GF-D8 (cell line): ENCODE data around the gene POTEJ.
"Not testable (repeated sequence)": the region's sequence is repeated elsewhere in the genome, so short reads cannot be mapped to it uniquely, and the experiment has no call there.

Experiments used
- DNase-seq: peaks from one replicate; lab custom pipeline; 2025; lab: John Stamatoyannopoulos, UW

Gene POTEJ

DNA sequence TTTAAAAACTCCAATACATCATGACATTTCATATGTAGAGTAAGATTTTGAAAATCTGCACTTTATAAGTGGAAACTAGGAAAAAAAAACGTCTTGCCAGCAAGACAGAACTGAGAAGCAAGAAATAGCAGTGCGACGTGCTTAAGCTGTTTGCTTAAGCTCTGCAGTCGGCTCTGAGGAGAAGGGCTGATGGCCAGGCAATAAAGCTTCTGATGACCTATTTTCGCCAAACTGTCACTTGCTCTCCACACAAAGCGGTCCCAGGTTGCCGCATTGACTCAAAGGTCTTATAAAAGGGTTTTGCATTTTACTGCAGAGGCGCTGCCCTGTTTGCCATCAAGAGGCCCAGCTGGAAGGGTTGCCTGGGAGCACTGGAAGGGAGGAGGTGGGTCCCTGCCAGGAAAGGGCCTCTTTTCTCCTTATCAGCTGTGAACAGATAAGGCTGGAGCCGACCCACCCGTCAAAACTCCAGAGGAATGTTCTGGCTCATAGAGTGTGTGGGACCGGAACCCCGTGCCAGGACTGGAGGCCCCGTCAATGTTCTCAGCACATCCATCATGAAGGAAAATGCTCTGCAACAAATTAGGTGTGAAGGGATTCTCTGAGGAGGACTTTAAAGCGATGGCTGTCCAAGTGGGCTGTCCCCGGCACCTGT lies 9.5 kb upstream of the POTEJ start:
- not testable (repeated sequence) for DNase-seq

DNA sequence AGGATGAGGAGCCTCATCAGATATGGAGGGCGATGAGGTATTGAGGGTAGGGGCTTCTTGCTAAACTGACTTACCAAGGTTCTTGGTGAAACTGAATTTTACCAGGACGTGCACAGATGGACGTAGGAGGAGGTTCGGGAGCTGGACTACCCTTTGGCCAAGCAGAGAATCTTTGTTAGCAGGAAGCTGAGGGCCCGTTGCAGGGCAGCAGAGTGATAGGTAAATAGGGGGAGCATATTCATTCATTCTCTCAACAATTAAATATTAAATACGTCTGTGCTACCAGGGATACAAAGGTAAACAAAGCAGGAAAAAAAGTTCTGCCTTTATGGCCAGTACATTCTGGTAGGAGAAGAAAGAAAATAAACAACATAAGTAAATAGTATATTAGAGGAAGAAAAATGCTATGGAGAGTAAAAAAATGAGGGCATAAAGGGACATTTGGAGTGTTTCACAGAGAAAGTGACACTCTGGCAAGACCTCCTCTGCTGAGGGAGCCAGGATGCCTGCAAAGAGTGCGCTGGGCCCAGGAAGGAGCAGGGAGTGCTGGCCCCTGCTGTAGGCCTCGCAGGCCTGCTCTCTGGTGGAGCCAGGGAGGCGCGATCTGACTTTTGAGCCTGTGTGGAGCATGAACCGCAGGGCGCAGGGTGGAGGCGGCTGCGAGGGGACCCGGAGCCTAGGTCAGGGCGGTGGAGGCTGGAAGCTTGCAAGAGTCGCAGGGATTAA lies 2.8 kb upstream of the POTEJ start:
- not testable (repeated sequence) for DNase-seq

DNA sequence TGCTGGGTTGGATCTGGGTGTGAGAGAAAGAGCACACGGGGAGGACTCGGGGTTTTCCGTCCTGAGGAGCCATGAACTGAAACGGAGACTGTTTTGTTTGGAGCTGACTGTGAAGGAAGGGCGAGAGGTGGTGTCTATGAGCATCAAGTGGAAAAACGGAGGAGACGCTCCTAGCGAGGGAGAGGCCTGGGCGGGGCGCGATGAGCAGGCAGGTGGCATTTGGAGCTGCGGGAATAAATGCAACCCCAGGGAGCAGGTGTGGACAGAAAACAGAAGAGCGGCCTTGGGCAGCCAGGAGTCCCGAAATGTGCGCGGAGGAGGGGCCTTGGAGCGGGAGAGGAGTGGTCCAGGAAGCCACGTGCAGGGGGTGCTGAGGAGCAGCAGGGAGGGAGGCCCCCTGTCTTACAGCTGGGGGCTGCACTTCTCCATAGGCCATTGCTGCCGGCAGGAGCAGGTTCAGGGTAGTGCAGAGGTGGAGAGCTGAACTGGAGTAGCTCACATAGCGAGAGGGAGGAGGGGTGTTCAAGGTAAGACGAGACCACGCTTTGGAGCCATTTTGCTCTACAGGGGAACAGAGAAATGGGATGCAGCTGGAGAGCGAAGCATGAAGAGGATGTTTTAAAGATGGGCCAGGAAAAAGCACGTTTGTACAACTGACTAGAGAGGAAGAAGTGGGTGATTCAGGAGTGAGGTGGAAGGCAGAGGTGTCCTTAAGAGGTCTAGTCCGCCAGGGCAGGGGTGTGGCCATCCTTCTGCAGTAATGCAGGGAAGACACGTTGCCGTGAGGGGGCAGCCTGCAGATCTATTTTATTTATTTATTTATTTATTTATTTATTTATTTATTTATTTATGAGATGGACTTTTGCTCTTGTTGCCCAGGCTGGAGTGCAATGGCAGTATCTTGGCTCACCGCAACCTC lies 2.0 kb upstream of the POTEJ start:
- DNase-seq = not testable (repeated sequence)

DNA sequence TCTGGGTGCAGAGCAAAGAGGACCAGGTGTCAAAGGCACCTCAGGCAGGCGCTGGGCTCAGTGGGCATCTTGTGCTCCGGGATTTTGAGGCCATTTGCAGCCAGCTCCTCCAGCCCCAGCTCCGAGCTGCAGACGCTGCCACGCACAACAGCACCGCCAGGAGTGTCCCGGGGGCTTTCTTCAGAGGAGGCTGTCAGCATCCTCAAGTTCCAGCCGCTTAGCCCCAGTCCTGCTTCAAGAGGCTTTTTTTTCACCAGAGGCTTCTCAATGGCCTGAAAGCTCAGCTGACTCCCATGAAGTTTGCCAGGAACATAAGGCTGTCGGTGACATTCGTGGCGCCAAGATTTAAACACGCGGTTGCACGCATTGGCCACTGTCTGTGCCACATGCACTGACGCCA lies 754 bp upstream of the POTEJ start:
- not testable (repeated sequence) for DNase-seq

DNA sequence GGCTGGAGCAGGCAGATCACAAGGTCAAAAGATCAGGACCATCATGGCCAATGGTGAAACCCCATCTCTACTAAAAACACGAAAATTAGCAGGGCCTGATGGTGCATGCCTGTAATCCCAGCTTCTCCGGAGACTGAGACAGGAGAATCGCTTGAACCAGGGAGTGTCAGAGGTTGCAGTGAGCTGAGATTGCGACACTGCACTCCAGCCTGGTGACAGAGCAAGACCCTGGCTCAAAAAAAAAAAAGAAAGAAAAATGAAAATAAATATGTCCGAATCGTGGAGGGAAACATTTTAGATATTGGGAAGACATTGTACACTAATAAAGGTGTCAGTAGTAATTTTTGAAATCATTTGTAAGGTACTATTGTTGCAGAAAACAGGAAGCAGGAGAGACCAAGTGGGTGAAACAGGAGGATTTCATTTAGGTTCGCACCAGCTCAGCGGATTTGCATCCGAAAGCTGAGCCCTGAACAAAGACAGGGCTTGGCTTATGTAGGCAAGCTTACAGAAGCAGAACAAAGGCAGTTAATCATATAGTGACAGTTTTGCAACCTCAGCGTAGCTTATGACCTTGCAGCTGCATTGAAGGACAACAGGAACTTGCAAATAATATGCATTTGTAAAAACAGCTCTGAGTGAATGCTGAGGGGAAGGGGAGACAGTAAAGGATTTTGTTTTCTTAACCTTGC lies 17.7 kb downstream of the POTEJ start:
- not testable (repeated sequence) for DNase-seq

DNA sequence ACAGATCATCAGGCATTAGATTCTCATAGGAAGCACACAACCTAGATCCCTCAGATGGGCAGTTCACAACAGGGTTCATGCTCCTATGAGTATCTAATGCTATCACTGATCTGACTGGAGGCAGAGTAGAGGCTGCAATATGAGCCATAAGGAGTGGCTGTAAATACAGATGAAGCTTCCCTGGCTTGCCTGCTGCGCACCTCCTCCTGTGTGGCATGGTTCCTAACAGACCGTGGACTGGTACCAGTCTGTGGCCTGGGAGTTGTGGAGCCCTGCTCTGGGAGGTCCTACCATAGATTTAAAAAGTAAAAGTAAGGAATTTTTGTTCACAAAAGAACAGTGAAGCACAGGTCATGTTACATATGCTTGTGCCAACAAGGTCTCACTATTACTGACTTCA lies 27.7 kb downstream of the POTEJ start:
- not testable (repeated sequence) for DNase-seq

DNA sequence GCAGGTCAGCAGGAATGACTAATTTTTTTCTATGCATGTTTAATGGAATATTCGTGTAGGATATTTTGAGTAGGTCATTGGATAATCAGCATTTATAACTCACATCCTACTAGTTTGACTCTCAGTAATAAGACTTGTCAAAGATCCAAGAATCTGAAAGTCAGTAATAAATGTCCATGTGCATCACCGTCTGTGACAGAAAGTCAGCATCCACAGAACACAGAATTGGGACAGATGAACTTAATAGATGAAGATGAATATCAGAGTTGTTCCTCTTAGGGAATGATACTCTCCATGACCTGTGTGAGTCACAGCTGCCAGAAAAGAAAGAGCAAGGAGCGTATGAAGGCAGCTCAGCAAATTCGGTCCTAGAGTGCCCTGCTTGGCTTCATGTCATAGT lies 30.4 kb downstream of the POTEJ start:
- not testable (repeated sequence) for DNase-seq

DNA sequence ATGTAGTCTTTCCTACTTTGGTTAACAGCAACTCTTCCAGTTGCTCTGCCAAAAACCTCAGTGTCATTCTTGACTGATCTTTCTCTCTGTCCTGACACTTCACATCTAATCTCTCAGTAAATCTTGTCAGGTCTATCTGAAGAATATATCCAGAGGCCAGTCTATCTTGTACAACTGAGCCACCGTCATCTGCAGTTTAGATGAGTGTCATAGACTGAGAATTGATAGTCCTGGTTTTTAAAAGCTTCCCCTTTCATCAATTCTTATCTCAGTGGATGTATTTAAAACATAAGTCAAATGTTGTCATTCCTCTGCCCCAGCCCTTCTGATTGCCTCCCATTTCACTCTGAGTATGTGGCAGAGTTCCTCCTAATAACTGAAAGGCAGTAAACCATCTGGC lies 38.0 kb downstream of the POTEJ start:
- DNase-seq = not testable (repeated sequence)

DNA sequence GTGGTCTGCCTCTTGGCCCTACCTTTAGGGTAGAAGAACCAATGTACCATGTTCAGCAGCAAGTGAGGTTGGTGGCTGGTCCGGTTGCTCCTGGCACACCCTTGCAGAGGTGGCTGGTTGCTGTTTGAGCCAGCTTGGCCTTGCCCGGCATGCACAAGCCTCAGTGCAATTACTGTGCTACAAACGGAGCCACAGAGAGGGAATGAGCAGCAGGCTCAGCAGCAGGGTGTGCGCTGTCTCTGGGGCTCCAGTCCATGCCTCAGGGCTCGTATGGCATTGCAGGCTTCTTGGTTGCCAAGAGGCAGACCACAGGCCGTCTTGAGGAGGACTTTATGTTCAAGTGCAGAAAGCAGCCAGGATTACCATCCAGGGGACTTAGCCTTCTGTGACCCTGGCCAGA lies 53.3 kb downstream of the POTEJ start:
- DNase-seq = not testable (repeated sequence)

DNA sequence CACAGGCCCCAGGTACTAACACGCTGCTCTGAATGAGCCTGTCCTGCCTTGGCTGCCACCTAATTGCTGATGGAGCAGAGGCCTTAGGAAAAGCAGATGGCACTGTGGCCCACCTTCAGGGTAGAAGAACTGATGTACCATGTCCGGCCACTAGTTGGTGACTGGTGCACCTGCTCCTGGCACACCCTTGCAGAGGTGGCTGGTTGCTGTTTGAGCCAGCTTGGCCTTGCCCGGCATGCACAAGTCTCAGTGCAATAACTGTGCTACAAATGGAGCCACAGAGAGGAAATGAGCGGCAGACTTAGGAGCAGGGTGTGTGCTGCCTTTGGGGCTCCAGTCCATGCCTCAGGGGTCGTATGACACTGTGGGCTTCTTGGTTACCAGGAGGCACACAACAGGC lies 54.4 kb downstream of the POTEJ start:
- not testable (repeated sequence) for DNase-seq

DNA sequence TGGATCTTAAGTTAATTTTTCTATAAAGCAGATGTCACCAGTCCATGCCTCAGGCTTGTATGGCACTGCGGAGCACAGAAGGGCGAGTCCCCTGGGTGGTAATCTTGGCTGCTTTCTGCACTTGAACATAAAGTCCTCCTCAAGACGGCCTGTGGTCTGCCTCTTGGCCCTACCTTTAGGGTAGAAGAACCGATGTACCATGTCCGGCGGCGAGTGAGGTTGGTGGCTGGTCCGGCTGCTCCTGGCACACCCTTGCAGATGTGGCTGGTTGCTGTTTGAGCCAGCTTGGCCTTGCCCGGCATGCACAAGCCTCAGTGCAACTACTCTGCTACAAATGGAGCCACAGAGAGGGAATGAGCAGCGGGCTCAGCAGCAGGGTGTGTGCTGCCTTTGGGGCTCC lies 56.3 kb downstream of the POTEJ start:
- not testable (repeated sequence) for DNase-seq

DNA sequence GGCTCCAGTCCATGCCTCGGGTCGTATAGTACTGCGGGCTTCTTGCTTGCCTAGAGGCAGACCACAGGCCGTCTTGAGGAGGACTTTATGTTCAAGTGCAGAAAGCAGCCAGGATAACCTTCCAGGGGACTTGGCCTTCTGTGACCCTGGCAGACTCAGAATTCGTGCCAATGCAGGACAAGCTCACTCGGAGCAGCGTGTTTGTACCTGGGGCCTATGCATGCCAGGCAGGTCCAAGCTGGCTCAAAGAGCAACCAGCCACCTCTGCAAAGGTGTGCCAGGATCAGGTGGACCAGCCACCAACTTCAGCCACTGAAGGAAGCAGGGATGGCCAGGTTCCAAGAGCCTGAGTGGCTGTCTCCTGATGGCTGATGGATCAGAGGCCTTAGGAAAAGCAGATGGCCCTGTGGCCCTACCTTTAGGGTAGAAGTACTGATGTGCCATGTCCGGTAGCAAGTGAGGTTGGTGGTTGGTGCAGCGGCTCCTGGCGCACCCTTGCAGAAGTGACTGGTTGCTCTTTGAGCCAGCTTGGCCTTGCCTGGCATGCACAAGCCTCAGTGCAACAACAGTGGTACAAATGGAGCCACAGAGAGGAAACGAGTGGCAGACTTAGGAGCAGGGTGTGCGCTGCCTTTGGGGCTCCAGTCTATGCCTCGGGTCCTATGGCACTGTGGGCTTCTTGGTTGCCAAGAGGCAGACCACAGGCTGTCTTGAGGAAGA lies 58.9 kb downstream of the POTEJ start:
- DNase-seq = not testable (repeated sequence)

DNA sequence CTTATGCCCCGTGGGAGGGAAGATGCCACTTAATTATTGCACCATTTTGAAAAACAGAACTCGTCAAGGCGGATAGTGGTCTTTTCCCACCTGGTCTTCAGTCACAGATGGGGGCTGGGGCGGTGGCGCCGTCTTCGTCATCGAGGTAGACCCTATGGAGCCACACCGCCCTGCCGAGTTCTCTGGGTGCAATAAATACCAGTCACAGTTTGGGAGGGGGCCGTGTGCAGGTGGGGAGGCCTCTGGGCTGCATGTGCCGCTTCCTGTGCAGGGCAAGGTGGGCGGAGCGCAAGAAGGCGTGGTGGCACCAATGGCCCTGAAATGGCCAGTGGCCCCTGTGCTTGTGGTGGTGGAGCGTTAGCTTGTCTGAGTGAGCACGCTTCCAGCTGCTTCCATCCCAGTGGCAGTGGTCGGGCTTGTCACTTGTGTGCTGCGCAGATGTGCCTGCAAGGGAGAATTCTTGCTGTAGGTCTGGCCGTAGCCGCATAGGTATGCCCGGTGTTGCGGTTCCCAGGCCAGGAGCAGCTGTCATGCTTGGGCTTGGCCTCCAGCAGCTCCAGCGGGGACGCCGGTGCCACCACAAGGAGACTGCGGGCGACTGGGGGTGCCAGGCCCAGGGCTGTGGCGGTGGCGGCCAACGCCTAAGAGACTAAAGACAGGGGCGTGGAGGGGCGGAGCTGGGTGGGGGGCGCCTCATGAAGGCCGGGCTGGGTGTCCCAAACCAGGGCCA lies 81.0 kb downstream of the POTEJ start:
- not testable (repeated sequence) for DNase-seq

DNA sequence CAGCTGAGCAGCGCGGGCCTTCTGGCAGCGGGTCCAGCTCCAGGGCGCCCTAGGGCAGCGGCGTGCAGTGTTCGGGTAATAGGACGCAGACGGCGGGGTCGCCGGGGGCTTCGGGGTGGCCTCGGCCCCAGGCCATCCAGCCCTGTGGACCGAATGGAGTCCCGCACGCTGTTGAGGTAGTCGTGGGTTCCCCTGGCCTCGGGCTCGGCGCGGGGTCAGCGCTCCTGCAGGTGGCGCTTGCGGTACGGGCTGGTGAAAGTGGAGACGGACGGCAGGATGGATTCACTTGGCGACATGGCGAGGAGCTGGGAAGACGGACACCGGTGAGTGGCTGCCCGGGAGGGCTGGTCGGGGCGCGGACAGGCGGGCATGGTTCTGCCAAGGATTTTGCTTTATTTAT lies 82.2 kb downstream of the POTEJ start:
- not testable (repeated sequence) for DNase-seq

DNA sequence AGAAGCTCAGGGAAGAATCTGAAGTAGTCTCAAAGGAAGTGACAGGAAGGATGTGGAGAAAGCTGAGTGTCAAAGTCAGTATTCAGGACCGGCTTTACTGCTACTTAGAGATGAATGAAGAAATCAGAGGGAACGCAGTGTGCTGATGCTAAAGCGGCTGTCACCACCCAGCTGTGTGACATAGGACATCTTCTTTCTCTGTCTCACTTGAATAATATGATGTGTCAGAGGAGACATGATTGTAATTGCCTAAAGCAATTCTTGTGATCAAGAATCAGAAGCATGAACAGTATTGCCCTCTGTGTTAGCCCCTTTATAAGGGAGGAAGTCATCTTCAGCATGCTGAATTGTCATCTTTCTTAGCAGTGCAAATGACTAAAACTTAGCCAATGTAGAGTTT lies 92.0 kb downstream of the POTEJ start:
- DNase-seq = not testable (repeated sequence)
